Kidney (tissue), 14 donors: ENCODE data around the gene TPRN. TPM values are rescaled to one million over a fixed set of nuclear protein-coding genes. Genes with fewer than 3 reads are reported as not detected.

Source experiments
- DNase-seq, 5 donors: peaks; one replicate each; pipeline ENCODE4 v3.0.0-alpha.2; 2013 to 2020
- FAIRE-seq: peaks from 2 replicates; lab custom pipeline; 2012; peaks lifted over from hg19 to GRCh38; lab: Jason Lieb, UNC
- H3K27ac ChIP-seq, 2 donors: one replicate each; pipeline ENCODE4 v1.7.0; 2013; ENCODE audit warnings: low read depth in 2 of 2, low read length in 2 of 2, inconsistent platforms in 1 of 2
- H3K27me3 ChIP-seq: one replicate; pipeline ENCODE4 v1.7.1; 2013; ENCODE audit warnings: low read length, inconsistent platforms; ENCODE audit not compliant: control insufficient read depth, insufficient read depth
- H3K36me3 ChIP-seq, 3 donors: one replicate each; pipeline versions ENCODE4 v1.7.0 to v1.7.1; 2013; ENCODE audit warnings: low read length in 3 of 3, control low read depth in 1 of 3, inconsistent platforms in 1 of 3; ENCODE audit not compliant: insufficient read depth in 3 of 3, control insufficient read depth in 2 of 3
- H3K4me1 ChIP-seq, 3 donors: one replicate each; pipeline versions ENCODE4 v1.7.0 to v1.7.1; 2013; ENCODE audit warnings: low read length in 3 of 3, inconsistent platforms in 1 of 3, low read depth in 1 of 3; ENCODE audit not compliant: control insufficient read depth in 2 of 3, insufficient read depth in 2 of 3
- H3K4me3 ChIP-seq, 3 donors: one replicate each; pipeline versions ENCODE4 v1.7.0 to v1.8.1; 2013; ENCODE audit warnings: low read length in 3 of 3, control low read depth in 1 of 3, inconsistent platforms in 1 of 3
- H3K9ac ChIP-seq, 3 donors: one replicate each; pipeline versions ENCODE4 v1.7.0 to v1.7.1; 2013; ENCODE audit warnings: low read length in 3 of 3, control low read depth in 1 of 3, inconsistent platforms in 1 of 3
- H3K9me3 ChIP-seq, 3 donors: one replicate each; pipeline versions ENCODE4 v1.7.0 to v1.7.1; 2013; ENCODE audit warnings: low read length in 3 of 3, control low read depth in 1 of 3, inconsistent platforms in 1 of 3; ENCODE audit not compliant: control insufficient read depth in 2 of 3, insufficient read depth in 1 of 3
- CTCF ChIP-seq: IDR thresholded peaks from 3 replicates; pipeline ENCODE4 v1.5.1; 2012; ENCODE audit warnings: mild to moderate bottlenecking, moderate library complexity, borderline replicate concordance; ENCODE audit not compliant: insufficient read depth; ENCODE audit errors: extremely low read depth
- intact Hi-C: fragments of 100-400 bp; cut with DNase I; formaldehyde crosslinking; loops from one replicate; pipeline ENCODE4 v1.11.1; 2022
- polyA plus RNA-seq: library from polyadenylated mRNA; stranded (reverse); fragments of 350-450 nt; fragmentation: Illumina TruSeq; extraction: RNeasy Lipid Tissue Mini Kit (QIAGEN cat#74804); gene quantifications from one replicate; pipeline ENCODE4 v1.2.3, GENCODE V29; 2014; ENCODE audit warnings: low read depth, low replicate concordance; ENCODE audit not compliant: insufficient read depth
- total RNA-seq: library from RNA; stranded (reverse); fragmentation: NEBNext Ultra II Directional; extraction: Animal tissue kit (Norgen Biotek cat#: 25700); gene quantifications from one replicate; pipeline ENCODE4 v1.2.1, GENCODE V29; 2021
- donor health status: control.
- donor health status: control.
- donor health status: control.
- donor health status: control.
- donor health status: control.
- donor health status: DM: yes; HTN: yes; CAD: no.
- donor health status: Normal renal cell carcinoma (clear cell type).

Gene TPRN
- total and polyA plus RNA-seq, 2 donors from 2014 or later: 47.2 to 49.5 TPM

- H3K27ac ChIP-seq: no peak within 1 kb of the TSS
- H3K9ac ChIP-seq: no peak within 1 kb of the TSS
- peaks cover 0 to 12% (median 0%) of the 10 kb centered on the region in 3 donors for H3K4me1 ChIP-seq
- no peaks in the 10 kb centered on the region for H3K9me3 ChIP-seq
- H3K4me3 ChIP-seq: no peak within 1 kb of the TSS
- TF ChIP-seq CTCF: no peak
- intact Hi-C loops: no loop called here
- DNase-seq (no peak), FAIRE-seq (no peak)
- no peaks in the 10 kb centered on the region for H3K36me3 ChIP-seq
- peaks cover 12% of the 10 kb centered on the region for H3K27me3 ChIP-seq
Measured at GRCh38 chr9:137169896-137170358, 30.6 kb downstream of the TPRN start, which contains the start of gene LRRC26. LRRC26 (minus strand) TSS chr9:137170051; CDS start chr9:137169943, 108 bp downstream.

- Histone ChIP-seq H3K27ac (no peak overlapping the region), H3K9me3 (no peaks in the 10 kb centered on the region), H3K9ac (no peak overlapping the region), H3K36me3 (no peaks in the 10 kb centered on the region), H3K27me3 (peaks cover 19% of the 10 kb centered on the region), H3K4me1 (peaks cover 0 to 12% (median 0%) of the 10 kb centered on the region in 3 donors), H3K4me3 (no peak overlapping the region)
- DNase-seq: peak in 4 of 5 donors; percentile 59 to 74 (median 69)
- no peak for FAIRE-seq
- intact Hi-C loops: no loop called here
- no peak for TF ChIP-seq CTCF
Measured at GRCh38 chr9:137168904-137169856, 31.4 kb downstream of the TPRN start.

GRCh38 chr9:137168573-137168903 is 32.0 kb downstream of the TPRN start:
- FAIRE-seq (no peak), DNase-seq (no peak)
- Histone ChIP-seq H3K27me3 (peaks cover 24% of the 10 kb centered on the region), H3K4me1 (peaks cover 0 to 12% (median 0%) of the 10 kb centered on the region in 3 donors), H3K9ac (no peak overlapping the region), H3K4me3 (no peak overlapping the region), H3K36me3 (no peaks in the 10 kb centered on the region), H3K27ac (no peak overlapping the region), H3K9me3 (no peaks in the 10 kb centered on the region)
- intact Hi-C loops: no loop called here
- no peak for TF ChIP-seq CTCF
